ENCODE results near the gene MRPL52. TPM values are rescaled to one million over a fixed set of nuclear protein-coding genes. Genes with fewer than 3 reads are reported as not detected.
"Not testable (repeated sequence)": the region's sequence is repeated elsewhere in the genome, so short reads cannot be mapped to it uniquely, and the experiment has no call there.

MRPL52 gene
- total RNA-seq, 4 donors from 2014 or later = 48.5 to 153 (median 89.0) TPM

GRCh38 chr14:22800346-22800745 is 29.3 kb upstream of the MRPL52 start:
- no peaks in the 10 kb centered on the region for H3K27me3 ChIP-seq

GRCh38 chr14:22801716-22802115 is 28.0 kb upstream of the MRPL52 start:
- intact Hi-C loops (cut with DNase I; ENCODE audit: low total_unique reads) = no loop called here
- Histone ChIP-seq H3K27ac (no peak overlapping the region), H3K36me3 (no peaks in the 10 kb centered on the region), H3K9me3 (no peaks in the 10 kb centered on the region), H3K27me3 (no peaks in the 10 kb centered on the region), H3K4me3 (no peak overlapping the region), H3K4me1 (no peaks in the 10 kb centered on the region)
- in situ Hi-C loops (cut with MboI; ENCODE audit: low sequenced_read_pairs in 4 of 4) = no loop called here
- TF ChIP-seq POLR2A (IDR thresholded peaks at IDR 0.05) (no peak), CTCF (IDR thresholded peaks at IDR 0.05 in 4 of 5, conservative IDR thresholded peaks at IDR 0.05 in 1 of 5) (no peak)
- DNase-seq (no peak), ATAC-seq (no peak)

More at GRCh38 chr14:22800346-22800745, 29.3 kb upstream of the MRPL52 start:
- no peak for DNase-seq
- Histone ChIP-seq H3K4me1 (no peaks in the 10 kb centered on the region), H3K36me3 (no peaks in the 10 kb centered on the region), H3K27ac (no peak overlapping the region), H3K9me3 (no peaks in the 10 kb centered on the region), H3K4me3 (no peak overlapping the region)
- no peak for ATAC-seq
- intact Hi-C loops (cut with DNase I; ENCODE audit: low total_unique reads) = no loop called here
- in situ Hi-C loops (cut with MboI; ENCODE audit: low sequenced_read_pairs in 4 of 4) = no loop called here
- no peak for TF ChIP-seq CTCF (IDR thresholded peaks at IDR 0.05 in 4 of 5, conservative IDR thresholded peaks at IDR 0.05 in 1 of 5)
- no peak for TF ChIP-seq POLR2A (IDR thresholded peaks at IDR 0.05)

GRCh38 chr14:22802860-22803686 is 26.6 kb upstream of the MRPL52 start:
- H3K4me3 ChIP-seq = no peak overlapping the region
- H3K27me3 ChIP-seq = no peaks in the 10 kb centered on the region
- H3K9me3 ChIP-seq = no peaks in the 10 kb centered on the region
- no peaks in the 10 kb centered on the region for H3K36me3 ChIP-seq
- no peak overlapping the region for H3K27ac ChIP-seq
- DNase-seq (no peak), ATAC-seq (no peak)
- intact Hi-C loops (cut with DNase I; ENCODE audit: low total_unique reads) (no loop called here), in situ Hi-C loops (cut with MboI; ENCODE audit: low sequenced_read_pairs in 4 of 4) (no loop called here)
- TF ChIP-seq CTCF (IDR thresholded peaks at IDR 0.05 in 4 of 5, conservative IDR thresholded peaks at IDR 0.05 in 1 of 5) (no peak), POLR2A (IDR thresholded peaks at IDR 0.05) (no peak)
- H3K4me1 ChIP-seq = no peaks in the 10 kb centered on the region

GRCh38 chr14:22803687-22803974 is 26.1 kb upstream of the MRPL52 start:
- Histone ChIP-seq H3K9me3 (no peaks in the 10 kb centered on the region), H3K36me3 (no peaks in the 10 kb centered on the region), H3K4me3 (no peak overlapping the region), H3K4me1 (no peaks in the 10 kb centered on the region), H3K27ac (no peak overlapping the region), H3K27me3 (no peaks in the 10 kb centered on the region)
- no peak for TF ChIP-seq POLR2A (IDR thresholded peaks at IDR 0.05)
- no peak for TF ChIP-seq CTCF (IDR thresholded peaks at IDR 0.05 in 4 of 5, conservative IDR thresholded peaks at IDR 0.05 in 1 of 5)
- DNase-seq = no peak
- ATAC-seq = no peak
- in situ Hi-C loops (cut with MboI; ENCODE audit: low sequenced_read_pairs in 4 of 4) (no loop called here), intact Hi-C loops (cut with DNase I; ENCODE audit: low total_unique reads) (no loop called here)

- H3K36me3 ChIP-seq; in situ Hi-C loops (cut with MboI; ENCODE audit: low sequenced_read_pairs in 4 of 4); ATAC-seq; H3K27me3 ChIP-seq; H3K4me1 ChIP-seq; H3K9me3 ChIP-seq; intact Hi-C loops (cut with DNase I; ENCODE audit: low total_unique reads); H3K27ac ChIP-seq; DNase-seq; H3K4me3 ChIP-seq: not testable (repeated sequence)
These were observed 24.5 kb upstream of the MRPL52 start for GRCh38 chr14:22805235-22805634.
